NCI-H345 (cell line): Measurements from ENCODE around the gene ZBTB45.

Experiments used
- DNase-seq: peaks from one replicate; lab custom pipeline; 2025; lab: John Stamatoyannopoulos, UW

ZBTB45 gene

GRCh38 chr19:58519355-58520256 is at the start of gene ZBTB45:
ZBTB45 (minus strand) TSS chr19:58519810; CDS start chr19:58517673, 2,137 bp downstream.
- DNase-seq: peak; percentile 92

GRCh38 chr19:58568453-58569130 is 49.0 kb upstream of the ZBTB45 start:
- DNase-seq: no peak

GRCh38 chr19:58566989-58567388 is 47.4 kb upstream of the ZBTB45 start:
- no peak for DNase-seq

- DNase-seq: no peak
Measured at GRCh38 chr19:58563823-58564222, 44.2 kb upstream of the ZBTB45 start.

GRCh38 chr19:58563034-58563573 is 43.5 kb upstream of the ZBTB45 start:
- no peak for DNase-seq

GRCh38 chr19:58562122-58563033 is 42.8 kb upstream of the ZBTB45 start:
- no peak for DNase-seq

- DNase-seq: no peak
Measured at GRCh38 chr19:58561373-58562121, 41.9 kb upstream of the ZBTB45 start.

- DNase-seq: no peak
Measured at GRCh38 chr19:58560921-58561320, 41.3 kb upstream of the ZBTB45 start.

GRCh38 chr19:58560007-58560887 is 40.6 kb upstream of the ZBTB45 start:
- DNase-seq: no peak

GRCh38 chr19:58559275-58560006 is 39.8 kb upstream of the ZBTB45 start:
- DNase-seq: no peak

- DNase-seq: no peak
Measured at GRCh38 chr19:58558623-58559274, 39.1 kb upstream of the ZBTB45 start.

GRCh38 chr19:58558066-58558622 is 38.5 kb upstream of the ZBTB45 start, which contains the start of gene UBE2M:
UBE2M (minus strand) TSS chr19:58558611; CDS start chr19:58558381, 230 bp downstream.
- no peak for DNase-seq

- no peak for DNase-seq
Measured at GRCh38 chr19:58557221-58558065, 37.8 kb upstream of the ZBTB45 start.

- no peak for DNase-seq
Measured at GRCh38 chr19:58556622-58557220, 37.1 kb upstream of the ZBTB45 start.

GRCh38 chr19:58555920-58556621 is 36.5 kb upstream of the ZBTB45 start:
- DNase-seq: no peak

- DNase-seq: no peak
Measured at GRCh38 chr19:58555369-58555885, 35.8 kb upstream of the ZBTB45 start.
